Skeletal muscle satellite cell (primary cell): ENCODE measurements around the gene LSM11.

Experiments
- H3K27me3 ChIP-seq: 2 replicates; pipeline ENCODE4 v1.7.0; 2013; ENCODE audit warnings: low read length; ENCODE audit not compliant: control insufficient read depth, insufficient read depth
- H3K36me3 ChIP-seq: 2 replicates; pipeline ENCODE4 v1.7.0; 2013; ENCODE audit warnings: mild to moderate bottlenecking, control low read depth, low read length; ENCODE audit not compliant: insufficient read depth
- H3K4me1 ChIP-seq: 2 replicates; pipeline ENCODE4 v1.7.0; 2013; ENCODE audit warnings: low read length; ENCODE audit not compliant: control insufficient read depth, insufficient read depth
- H3K4me2 ChIP-seq: 2 replicates; pipeline ENCODE4 v1.7.0; 2013; ENCODE audit warnings: mild to moderate bottlenecking, low read length
- H3K4me3 ChIP-seq: 2 replicates; pipeline ENCODE4 v1.7.0; 2013; ENCODE audit warnings: low read length
- H3K9ac ChIP-seq: 2 replicates; pipeline ENCODE4 v1.7.0; 2013; ENCODE audit warnings: mild to moderate bottlenecking, low read depth, low read length, moderate library complexity
- H3K9me3 ChIP-seq: replicated peaks from 2 replicates; pipeline ENCODE4 v1.7.0; 2013; ENCODE audit warnings: mild to moderate bottlenecking, control low read depth, low read length

LSM11 gene

GRCh38 chr5:157756122-157756521 lies 12.6 kb downstream of the LSM11 start:
- Histone ChIP-seq H3K9me3 (no peaks in the 10 kb centered on the region), H3K4me1 (no peaks in the 10 kb centered on the region), H3K4me3 (no peak overlapping the region), H3K36me3 (peaks cover 16% of the 10 kb centered on the region), H3K9ac (no peak overlapping the region), H3K4me2 (no peak overlapping the region), H3K27me3 (no peaks in the 10 kb centered on the region)

- Histone ChIP-seq H3K27me3 (no peaks in the 10 kb centered on the region), H3K9me3 (no peaks in the 10 kb centered on the region), H3K4me1 (no peaks in the 10 kb centered on the region), H3K4me2 (no peak overlapping the region), H3K36me3 (peaks cover 16% of the 10 kb centered on the region), H3K9ac (no peak overlapping the region), H3K4me3 (no peak overlapping the region)
Observed at GRCh38 chr5:157758706-157759105, 15.2 kb downstream of the LSM11 start.

- H3K36me3 ChIP-seq: no peaks in the 10 kb centered on the region
- no peak overlapping the region for H3K9ac ChIP-seq
- no peak overlapping the region for H3K4me2 ChIP-seq
- H3K4me1 ChIP-seq: peaks cover 4% of the 10 kb centered on the region
- H3K9me3 ChIP-seq: no peaks in the 10 kb centered on the region
- no peak overlapping the region for H3K4me3 ChIP-seq
- no peaks in the 10 kb centered on the region for H3K27me3 ChIP-seq
Observed at GRCh38 chr5:157761690-157762621, 18.4 kb downstream of the LSM11 start.

DNA sequence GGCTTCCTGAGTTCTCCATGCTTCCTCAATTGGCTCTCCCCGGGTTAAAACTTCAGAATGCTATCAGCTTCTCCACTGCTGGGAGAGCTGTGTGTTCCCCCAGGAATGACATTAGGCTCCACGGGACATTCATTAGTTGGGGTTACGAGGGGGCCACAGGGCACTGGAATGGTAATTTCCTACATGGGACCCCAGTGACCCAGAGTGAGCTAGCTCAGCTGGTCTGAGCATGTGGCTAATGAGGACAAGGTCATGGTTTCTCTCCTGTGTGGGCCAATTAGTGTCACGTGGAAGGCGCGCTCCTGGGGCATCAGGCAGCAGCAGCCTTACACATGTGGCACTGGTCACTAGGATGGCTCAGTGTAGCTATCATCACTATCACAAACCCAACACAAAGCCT lies 21.0 kb downstream of the LSM11 start:
- no peaks in the 10 kb centered on the region for H3K27me3 ChIP-seq
- no peak overlapping the region for H3K4me3 ChIP-seq
- peaks cover 14% of the 10 kb centered on the region for H3K4me1 ChIP-seq
- no peak overlapping the region for H3K4me2 ChIP-seq
- H3K9me3 ChIP-seq: no peaks in the 10 kb centered on the region
- H3K36me3 ChIP-seq: no peaks in the 10 kb centered on the region
- H3K9ac ChIP-seq: no peak overlapping the region

GRCh38 chr5:157766442-157766841 lies 22.9 kb downstream of the LSM11 start:
- Histone ChIP-seq H3K9ac (no peak overlapping the region), H3K9me3 (no peaks in the 10 kb centered on the region), H3K4me1 (peaks cover 14% of the 10 kb centered on the region), H3K4me2 (no peak overlapping the region), H3K27me3 (no peaks in the 10 kb centered on the region), H3K4me3 (no peak overlapping the region), H3K36me3 (no peaks in the 10 kb centered on the region)

GRCh38 chr5:157766902-157767301 lies 23.4 kb downstream of the LSM11 start:
- no peak overlapping the region for H3K4me3 ChIP-seq
- peaks cover 14% of the 10 kb centered on the region for H3K4me1 ChIP-seq
- H3K36me3 ChIP-seq: no peaks in the 10 kb centered on the region
- no peaks in the 10 kb centered on the region for H3K27me3 ChIP-seq
- no peak overlapping the region for H3K9ac ChIP-seq
- no peak overlapping the region for H3K4me2 ChIP-seq
- no peaks in the 10 kb centered on the region for H3K9me3 ChIP-seq

DNA sequence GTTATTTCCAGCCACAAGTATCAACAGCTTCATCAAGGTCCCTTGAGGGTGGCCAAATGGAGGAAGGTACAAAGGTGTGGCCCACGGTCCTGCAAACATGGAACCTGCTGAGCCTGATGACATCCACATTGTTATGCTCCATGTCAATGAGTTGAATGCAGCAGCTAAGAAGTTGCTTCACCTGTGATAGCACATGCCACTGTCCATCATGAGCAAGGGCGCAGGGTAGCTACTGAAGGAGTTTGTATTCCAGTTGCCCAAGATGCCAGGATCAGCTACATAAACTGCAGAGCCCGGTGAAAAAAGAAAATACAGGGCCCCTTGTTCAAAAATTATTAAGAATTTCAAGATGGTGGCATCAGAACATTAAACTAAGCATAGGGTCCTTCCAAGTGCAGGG lies 24.2 kb downstream of the LSM11 start:
- Histone ChIP-seq H3K4me1 (peaks cover 14% of the 10 kb centered on the region), H3K27me3 (no peaks in the 10 kb centered on the region), H3K4me3 (no peak overlapping the region), H3K36me3 (no peaks in the 10 kb centered on the region), H3K4me2 (peak overlapping the region; percentile 53), H3K9ac (no peak overlapping the region), H3K9me3 (no peaks in the 10 kb centered on the region)

GRCh38 chr5:157770665-157771064 lies 27.2 kb downstream of the LSM11 start:
- H3K4me1 ChIP-seq: peaks cover 9% of the 10 kb centered on the region

GRCh38 chr5:157772127-157772526 lies 28.6 kb downstream of the LSM11 start:
- H3K9ac ChIP-seq: no peak overlapping the region
- peaks cover 9% of the 10 kb centered on the region for H3K4me1 ChIP-seq
- no peak overlapping the region for H3K4me2 ChIP-seq
- H3K4me3 ChIP-seq: no peak overlapping the region
- H3K36me3 ChIP-seq: no peaks in the 10 kb centered on the region
- no peaks in the 10 kb centered on the region for H3K9me3 ChIP-seq
- no peaks in the 10 kb centered on the region for H3K27me3 ChIP-seq

More at GRCh38 chr5:157770665-157771064, 27.2 kb downstream of the LSM11 start:
- no peak overlapping the region for H3K9ac ChIP-seq
- H3K4me2 ChIP-seq: no peak overlapping the region
- H3K27me3 ChIP-seq: no peaks in the 10 kb centered on the region
- H3K4me3 ChIP-seq: no peak overlapping the region
- no peaks in the 10 kb centered on the region for H3K36me3 ChIP-seq
- no peaks in the 10 kb centered on the region for H3K9me3 ChIP-seq

GRCh38 chr5:157778121-157778805 lies 34.8 kb downstream of the LSM11 start:
- H3K36me3 ChIP-seq: no peaks in the 10 kb centered on the region
- H3K9me3 ChIP-seq: no peaks in the 10 kb centered on the region
- no peak overlapping the region for H3K4me2 ChIP-seq
- no peaks in the 10 kb centered on the region for H3K27me3 ChIP-seq
- H3K4me3 ChIP-seq: no peak overlapping the region
- no peaks in the 10 kb centered on the region for H3K4me1 ChIP-seq
- H3K9ac ChIP-seq: no peak overlapping the region

- H3K36me3 ChIP-seq: peaks cover 7% of the 10 kb centered on the region
- H3K27me3 ChIP-seq: no peaks in the 10 kb centered on the region
- no peak overlapping the region for H3K4me3 ChIP-seq
- no peak overlapping the region for H3K9ac ChIP-seq
- H3K4me2 ChIP-seq: no peak overlapping the region
- no peaks in the 10 kb centered on the region for H3K4me1 ChIP-seq
- no peaks in the 10 kb centered on the region for H3K9me3 ChIP-seq
Observed at GRCh38 chr5:157779221-157779620, 35.7 kb downstream of the LSM11 start.
